22Rv1 (cell line): ENCODE measurements around the gene FHOD3.

ENCODE experiments used
- H3K27ac ChIP-seq: fragments of 450-650 bp; 2 replicates; pipeline ENCODE4 v1.5.1; 2017
- ZFX ChIP-seq: fragments of 450-650 bp; IDR thresholded peaks from 2 replicates; pipeline ENCODE4 v1.6.1; 2017; ENCODE audit warnings: antibody characterized with exemption, borderline replicate concordance
- TF ChIP-seq, protein P1 (sequence below): fragments of 450-650 bp; IDR thresholded peaks from 2 replicates; pipeline ENCODE4 v1.5.1; 2017; ENCODE audit warnings: mild to moderate bottlenecking

Gene FHOD3

DNA sequence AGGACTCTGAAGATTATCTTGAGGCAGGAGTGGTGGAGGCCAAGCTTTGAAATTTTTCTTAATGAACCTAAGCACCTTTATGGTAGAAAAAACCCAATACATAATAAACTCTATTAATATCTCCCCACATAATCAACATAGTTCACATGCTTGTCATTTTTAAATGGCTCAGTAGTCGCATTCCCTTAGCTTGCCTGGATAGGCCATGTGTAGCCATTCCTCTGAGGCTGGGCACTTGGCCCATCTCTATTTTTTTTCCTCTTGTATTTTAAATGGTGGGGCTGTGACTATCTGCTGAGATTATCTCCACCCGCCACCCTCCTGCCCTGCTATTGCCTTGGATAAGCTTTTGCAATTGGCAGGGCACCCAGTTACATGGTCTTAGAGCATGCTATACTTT lies 143.1 kb downstream of the FHOD3 start:
- TF ChIP-seq, protein P1, sequence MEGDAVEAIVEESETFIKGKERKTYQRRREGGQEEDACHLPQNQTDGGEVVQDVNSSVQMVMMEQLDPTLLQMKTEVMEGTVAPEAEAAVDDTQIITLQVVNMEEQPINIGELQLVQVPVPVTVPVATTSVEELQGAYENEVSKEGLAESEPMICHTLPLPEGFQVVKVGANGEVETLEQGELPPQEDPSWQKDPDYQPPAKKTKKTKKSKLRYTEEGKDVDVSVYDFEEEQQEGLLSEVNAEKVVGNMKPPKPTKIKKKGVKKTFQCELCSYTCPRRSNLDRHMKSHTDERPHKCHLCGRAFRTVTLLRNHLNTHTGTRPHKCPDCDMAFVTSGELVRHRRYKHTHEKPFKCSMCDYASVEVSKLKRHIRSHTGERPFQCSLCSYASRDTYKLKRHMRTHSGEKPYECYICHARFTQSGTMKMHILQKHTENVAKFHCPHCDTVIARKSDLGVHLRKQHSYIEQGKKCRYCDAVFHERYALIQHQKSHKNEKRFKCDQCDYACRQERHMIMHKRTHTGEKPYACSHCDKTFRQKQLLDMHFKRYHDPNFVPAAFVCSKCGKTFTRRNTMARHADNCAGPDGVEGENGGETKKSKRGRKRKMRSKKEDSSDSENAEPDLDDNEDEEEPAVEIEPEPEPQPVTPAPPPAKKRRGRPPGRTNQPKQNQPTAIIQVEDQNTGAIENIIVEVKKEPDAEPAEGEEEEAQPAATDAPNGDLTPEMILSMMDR, result no peak
- no peak for TF ChIP-seq ZFX
- no peak overlapping the region for H3K27ac ChIP-seq

DNA sequence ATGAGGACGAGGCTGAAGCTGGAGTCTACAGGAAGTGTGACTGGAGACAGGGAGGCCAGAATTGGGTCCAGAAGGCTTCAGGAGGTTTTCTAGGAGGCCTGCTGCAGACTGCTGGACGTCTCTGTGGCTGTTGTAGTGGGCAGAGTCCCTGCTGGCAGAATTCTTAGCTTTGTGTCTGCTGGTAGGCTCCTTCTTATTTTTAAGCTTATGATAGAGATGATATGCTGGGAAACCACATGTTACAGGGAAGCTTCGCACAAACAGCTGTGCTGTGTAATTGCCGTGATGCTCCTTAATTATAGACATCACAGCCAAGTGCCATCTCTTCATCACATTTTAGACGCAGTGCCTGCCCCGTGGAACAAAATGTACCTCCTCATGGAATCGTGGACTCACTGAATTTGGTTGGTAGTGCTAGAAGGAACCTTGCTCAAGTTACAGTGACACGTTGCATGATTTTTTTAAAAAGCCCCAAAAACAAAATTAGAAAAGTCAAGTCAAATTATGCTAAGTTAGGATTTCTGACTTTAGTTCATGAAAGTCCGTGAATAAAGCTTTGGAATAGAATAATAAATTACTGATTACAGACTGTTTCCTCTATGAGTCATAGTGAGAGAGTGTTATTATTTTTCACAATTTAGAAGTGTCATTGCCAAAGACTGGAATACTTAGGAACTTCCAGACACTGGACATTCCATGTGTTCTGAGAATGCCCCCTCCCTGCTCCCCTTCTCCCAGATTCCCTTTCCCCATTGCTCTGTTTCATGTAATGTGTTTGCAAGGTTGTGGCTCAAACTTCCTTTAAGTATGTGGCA lies 144.1 kb downstream of the FHOD3 start:
- TF ChIP-seq, protein P1, result no peak
- TF ChIP-seq ZFX, result no peak
- H3K27ac ChIP-seq, result no peak overlapping the region

DNA sequence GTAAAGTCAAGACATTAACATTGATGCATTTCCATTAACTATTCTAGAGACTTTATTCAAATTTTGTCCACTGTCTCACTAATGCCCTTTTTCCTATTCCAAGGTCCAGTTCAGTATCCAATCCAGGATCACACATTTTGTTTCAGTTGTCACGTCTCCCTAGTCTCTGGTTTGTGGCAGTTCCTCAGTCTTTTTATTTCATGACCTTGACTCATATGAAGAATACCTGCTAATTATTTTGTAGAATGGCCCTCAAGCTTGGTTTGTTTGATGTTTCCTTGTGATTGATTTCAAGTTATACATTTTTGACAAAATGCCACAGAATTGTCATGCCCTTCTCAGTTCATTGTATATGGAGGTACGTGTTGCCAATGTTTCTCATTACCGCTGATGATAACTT lies 145.2 kb downstream of the FHOD3 start:
- TF ChIP-seq, protein P1, result no peak
- H3K27ac ChIP-seq, result no peak overlapping the region

DNA sequence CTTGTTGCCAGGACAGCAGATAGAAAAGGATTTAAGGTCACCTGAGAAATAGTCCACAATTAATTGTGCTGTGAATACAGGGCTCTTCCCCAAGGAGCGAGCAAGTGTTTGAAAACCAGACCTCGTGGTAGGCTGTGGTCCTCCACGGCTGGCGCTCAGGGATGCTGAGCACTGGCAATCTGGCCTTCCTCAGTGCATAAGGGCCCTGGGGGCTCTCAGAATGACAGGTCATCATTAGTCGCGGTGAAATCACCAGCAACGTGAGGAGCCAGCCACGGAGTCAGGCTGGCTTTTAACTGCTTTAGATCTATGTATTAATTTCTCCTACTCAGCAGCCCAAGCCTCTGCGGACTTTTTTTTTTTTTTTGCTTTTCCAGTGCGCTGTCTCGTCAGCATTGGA lies 148.5 kb downstream of the FHOD3 start:
- H3K27ac ChIP-seq, result no peak overlapping the region
- TF ChIP-seq ZFX, result no peak
- TF ChIP-seq, protein P1, result no peak

DNA sequence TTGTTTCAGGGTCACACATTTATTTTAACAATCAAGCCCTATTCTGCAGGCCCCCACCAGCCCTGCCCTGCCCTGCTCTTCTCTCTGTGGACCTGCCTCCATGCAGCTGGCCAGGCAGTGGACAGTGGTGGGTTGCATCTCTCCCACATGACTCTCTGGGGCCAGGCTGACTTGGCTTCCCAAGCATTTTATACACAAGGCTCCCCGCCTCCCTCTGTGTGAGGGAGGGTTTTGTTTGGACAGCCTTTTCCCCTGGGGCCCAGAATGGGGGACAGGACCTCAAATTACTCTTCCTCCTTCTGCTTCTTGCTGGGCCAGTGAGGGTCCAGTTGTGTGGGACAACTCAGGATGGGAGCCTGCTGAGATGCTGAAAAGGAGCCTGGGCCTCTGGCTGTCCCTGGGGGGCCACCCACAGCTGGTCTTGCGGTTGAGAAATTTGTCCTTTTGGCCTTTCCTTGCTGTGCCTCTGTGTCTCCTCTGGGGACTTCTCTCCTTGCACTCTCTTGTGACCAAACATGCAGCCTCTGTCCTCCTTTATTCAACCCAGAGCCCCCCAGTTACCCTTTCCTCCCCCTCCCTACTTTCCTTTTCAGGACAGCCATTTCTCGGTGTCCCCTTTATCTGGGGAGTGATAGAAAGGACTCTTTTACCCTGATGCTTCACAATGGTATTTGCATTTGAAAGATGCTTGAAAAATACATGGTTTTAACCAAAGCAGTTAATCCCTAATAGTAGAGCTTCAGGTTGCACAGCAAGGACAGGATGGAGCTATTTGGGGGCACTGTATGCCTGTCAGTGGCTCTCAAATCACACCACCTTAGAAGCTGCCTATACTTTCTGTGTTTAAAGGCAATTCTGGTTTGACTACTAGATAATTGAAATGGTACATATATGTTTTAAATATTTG lies 151.1 kb downstream of the FHOD3 start:
- TF ChIP-seq ZFX, result no peak
- TF ChIP-seq, protein P1, result no peak
- H3K27ac ChIP-seq, result no peak overlapping the region

DNA sequence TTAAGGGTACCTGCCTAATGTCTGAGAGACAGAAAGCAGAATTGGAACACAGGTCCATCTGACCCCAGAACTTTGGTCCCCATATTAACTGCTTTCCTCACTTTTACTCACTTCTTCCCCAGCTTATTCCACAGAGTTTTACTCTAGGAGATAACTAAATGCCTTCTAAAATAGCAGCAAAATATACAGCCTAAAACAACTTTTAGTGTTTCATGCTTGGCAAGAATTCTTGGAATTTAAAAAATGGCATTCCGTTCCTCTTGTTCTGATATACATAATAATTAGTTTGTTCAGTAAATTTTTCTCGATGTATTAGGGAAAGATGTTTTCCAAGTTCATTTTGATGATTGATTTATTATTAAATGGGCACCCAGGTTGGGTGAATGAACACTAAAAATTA lies 151.9 kb downstream of the FHOD3 start:
- TF ChIP-seq ZFX, result no peak
- TF ChIP-seq, protein P1, result no peak
- no peak overlapping the region for H3K27ac ChIP-seq

DNA sequence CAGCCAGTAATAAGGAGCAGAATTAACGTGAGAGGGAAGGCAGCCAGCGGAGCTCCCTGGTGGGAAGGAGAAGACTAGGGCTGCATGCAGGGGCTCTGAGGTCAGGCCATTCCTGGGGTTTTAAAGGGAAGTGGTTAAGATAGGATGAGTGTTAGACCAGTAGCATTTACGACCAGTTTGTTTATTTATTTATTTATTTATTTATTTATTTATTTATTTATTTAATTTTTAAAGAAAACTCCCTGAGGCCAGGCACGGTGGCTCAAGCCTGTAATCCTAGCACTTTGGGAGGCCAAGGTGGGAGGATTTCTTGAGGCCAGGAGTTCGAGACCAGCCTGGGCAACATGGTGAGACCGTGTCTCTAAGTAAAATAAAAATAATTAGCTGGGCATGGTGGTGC lies 152.8 kb downstream of the FHOD3 start:
- no peak for TF ChIP-seq ZFX
- TF ChIP-seq, protein P1, result no peak
- H3K27ac ChIP-seq, result no peak overlapping the region
